ENCODE data around the gene SIGLEC1. TPM values are rescaled to one million over a fixed set of nuclear protein-coding genes. Genes with fewer than 3 reads are reported as not detected.

The SIGLEC1 gene
- total and polyA plus RNA-seq, 5 donors from 2014 or later, result not detected

- Histone ChIP-seq H3K27ac (ENCODE audit: insufficient read depth, low read length, poor library complexity, severe bottlenecking) (no peak overlapping the region), H3K4me1 (ENCODE audit: control insufficient read depth, insufficient read depth, low read length, poor library complexity, severe bottlenecking) (no peaks in the 10 kb centered on the region), H3K27me3 (ENCODE audit: control insufficient read depth, insufficient read depth, low read length) (no peaks in the 10 kb centered on the region), H3K9me3 (ENCODE audit: control insufficient read depth in 2 of 2, low read length in 2 of 2) (peaks cover 0 to 3% of the 10 kb centered on the region in 2 experiments), H3K4me3 (ENCODE audit: low read depth, low read length) (no peak overlapping the region), H3K36me3 (ENCODE audit: control insufficient read depth, insufficient read depth, low read length) (no peaks in the 10 kb centered on the region)
- Mint-ChIP-seq H3K27ac (no peak overlapping the region), H3K9me3 (no peaks in the 10 kb centered on the region), H3K4me3 (no peak overlapping the region), H3K27me3 (peaks cover 4% of the 10 kb centered on the region), H3K4me1 (peaks cover 0 to 2% (median 0%) of the 10 kb centered on the region in 4 donors), H3K36me3 (no peaks in the 10 kb centered on the region)
- ATAC-seq (ENCODE audit: low read depth in 2 of 2), result no peak
- DNase-seq, result no peak
These were observed 19.6 kb downstream of the SIGLEC1 start for GRCh38 chr20:3692706-3693294.

GRCh38 chr20:3691897-3692296 is 20.5 kb downstream of the SIGLEC1 start:
- H3K9me3 ChIP-seq (ENCODE audit: control insufficient read depth in 2 of 2, low read length in 2 of 2), result peaks cover 0 to 3% of the 10 kb centered on the region in 2 experiments
- H3K4me3 ChIP-seq (ENCODE audit: low read depth, low read length), result no peak overlapping the region
- DNase-seq (no peak), ATAC-seq (ENCODE audit: low read depth in 2 of 2) (no peak)
- no peak overlapping the region for H3K27ac ChIP-seq (ENCODE audit: insufficient read depth, low read length, poor library complexity, severe bottlenecking)
- H3K36me3 Mint-ChIP-seq, result no peaks in the 10 kb centered on the region
- H3K9me3 Mint-ChIP-seq, result no peaks in the 10 kb centered on the region
- no peaks in the 10 kb centered on the region for H3K4me1 ChIP-seq (ENCODE audit: control insufficient read depth, insufficient read depth, low read length, poor library complexity, severe bottlenecking)
- H3K27ac Mint-ChIP-seq, result no peak overlapping the region
- peaks cover 4% of the 10 kb centered on the region for H3K27me3 Mint-ChIP-seq
- H3K4me3 Mint-ChIP-seq, result no peak overlapping the region
- no peaks in the 10 kb centered on the region for H3K27me3 ChIP-seq (ENCODE audit: control insufficient read depth, insufficient read depth, low read length)
- peaks cover 0 to 2% (median 0%) of the 10 kb centered on the region in 4 donors for H3K4me1 Mint-ChIP-seq
- no peaks in the 10 kb centered on the region for H3K36me3 ChIP-seq (ENCODE audit: control insufficient read depth, insufficient read depth, low read length)

GRCh38 chr20:3691306-3691705 is 21.1 kb downstream of the SIGLEC1 start:
- no peak for DNase-seq
- Histone ChIP-seq H3K36me3 (ENCODE audit: control insufficient read depth, insufficient read depth, low read length) (no peaks in the 10 kb centered on the region), H3K4me1 (ENCODE audit: control insufficient read depth, insufficient read depth, low read length, poor library complexity, severe bottlenecking) (no peaks in the 10 kb centered on the region), H3K9me3 (ENCODE audit: control insufficient read depth in 2 of 2, low read length in 2 of 2) (peaks cover 0 to 2% of the 10 kb centered on the region in 2 experiments), H3K4me3 (ENCODE audit: low read depth, low read length) (no peak overlapping the region), H3K27me3 (ENCODE audit: control insufficient read depth, insufficient read depth, low read length) (no peaks in the 10 kb centered on the region), H3K27ac (ENCODE audit: insufficient read depth, low read length, poor library complexity, severe bottlenecking) (no peak overlapping the region)
- Mint-ChIP-seq H3K4me1 (peaks cover 0 to 2% (median 0%) of the 10 kb centered on the region in 4 donors), H3K4me3 (no peak overlapping the region), H3K27ac (no peak overlapping the region), H3K27me3 (peaks cover 9% of the 10 kb centered on the region), H3K9me3 (peaks cover 0 to 1% (median 0%) of the 10 kb centered on the region in 7 donors), H3K36me3 (no peaks in the 10 kb centered on the region)
- no peak for ATAC-seq (ENCODE audit: low read depth in 2 of 2)

GRCh38 chr20:3690413-3690812 is 22.0 kb downstream of the SIGLEC1 start:
- Mint-ChIP-seq H3K9me3 (peaks cover 0 to 1% (median 0%) of the 10 kb centered on the region in 7 donors), H3K27ac (no peak overlapping the region), H3K4me3 (no peak overlapping the region), H3K4me1 (peaks cover 0 to 2% (median 0%) of the 10 kb centered on the region in 4 donors), H3K36me3 (no peaks in the 10 kb centered on the region), H3K27me3 (peaks cover 11% of the 10 kb centered on the region)
- H3K4me1 ChIP-seq (ENCODE audit: control insufficient read depth, insufficient read depth, low read length, poor library complexity, severe bottlenecking), result no peaks in the 10 kb centered on the region
- no peak overlapping the region for H3K27ac ChIP-seq (ENCODE audit: insufficient read depth, low read length, poor library complexity, severe bottlenecking)
- ATAC-seq (ENCODE audit: low read depth in 2 of 2) (no peak), DNase-seq (no peak)
- H3K9me3 ChIP-seq (ENCODE audit: control insufficient read depth in 2 of 2, low read length in 2 of 2), result no peaks in the 10 kb centered on the region
- H3K27me3 ChIP-seq (ENCODE audit: control insufficient read depth, insufficient read depth, low read length), result no peaks in the 10 kb centered on the region
- no peak overlapping the region for H3K4me3 ChIP-seq (ENCODE audit: low read depth, low read length)
- H3K36me3 ChIP-seq (ENCODE audit: control insufficient read depth, insufficient read depth, low read length), result no peaks in the 10 kb centered on the region

- Mint-ChIP-seq H3K4me3 (no peak overlapping the region), H3K9me3 (peaks cover 0 to 1% (median 0%) of the 10 kb centered on the region in 7 donors), H3K27me3 (peaks cover 11% of the 10 kb centered on the region), H3K27ac (no peak overlapping the region), H3K36me3 (no peaks in the 10 kb centered on the region), H3K4me1 (peaks cover 0 to 2% (median 0%) of the 10 kb centered on the region in 4 donors)
- Histone ChIP-seq H3K27ac (ENCODE audit: insufficient read depth, low read length, poor library complexity, severe bottlenecking) (no peak overlapping the region), H3K27me3 (ENCODE audit: control insufficient read depth, insufficient read depth, low read length) (no peaks in the 10 kb centered on the region), H3K4me1 (ENCODE audit: control insufficient read depth, insufficient read depth, low read length, poor library complexity, severe bottlenecking) (no peaks in the 10 kb centered on the region), H3K4me3 (ENCODE audit: low read depth, low read length) (no peak overlapping the region), H3K9me3 (ENCODE audit: control insufficient read depth in 2 of 2, low read length in 2 of 2) (no peaks in the 10 kb centered on the region), H3K36me3 (ENCODE audit: control insufficient read depth, insufficient read depth, low read length) (no peaks in the 10 kb centered on the region)
- no peak for ATAC-seq (ENCODE audit: low read depth in 2 of 2)
- DNase-seq, result no peak
These were observed 22.4 kb downstream of the SIGLEC1 start for GRCh38 chr20:3689978-3690377.

- H3K4me3 ChIP-seq (ENCODE audit: low read depth, low read length), result no peak overlapping the region
- H3K4me1 Mint-ChIP-seq, result peaks cover 0 to 2% (median 0%) of the 10 kb centered on the region in 4 donors
- DNase-seq (no peak), ATAC-seq (ENCODE audit: low read depth in 2 of 2) (no peak)
- no peak overlapping the region for H3K27ac ChIP-seq (ENCODE audit: insufficient read depth, low read length, poor library complexity, severe bottlenecking)
- no peak overlapping the region for H3K4me3 Mint-ChIP-seq
- peaks cover 2% of the 10 kb centered on the region for H3K27me3 ChIP-seq (ENCODE audit: control insufficient read depth, insufficient read depth, low read length)
- peak overlapping the region in 1 of 3 donors; percentile 76 for H3K27ac Mint-ChIP-seq
- H3K9me3 ChIP-seq (ENCODE audit: control insufficient read depth in 2 of 2, low read length in 2 of 2), result no peaks in the 10 kb centered on the region
- H3K4me1 ChIP-seq (ENCODE audit: control insufficient read depth, insufficient read depth, low read length, poor library complexity, severe bottlenecking), result no peaks in the 10 kb centered on the region
- H3K9me3 Mint-ChIP-seq, result peaks cover 0 to 1% (median 0%) of the 10 kb centered on the region in 7 donors
- peaks cover 33% of the 10 kb centered on the region for H3K27me3 Mint-ChIP-seq
- no peaks in the 10 kb centered on the region for H3K36me3 Mint-ChIP-seq
- no peaks in the 10 kb centered on the region for H3K36me3 ChIP-seq (ENCODE audit: control insufficient read depth, insufficient read depth, low read length)
These were observed 24.7 kb downstream of the SIGLEC1 start for GRCh38 chr20:3687655-3688054.

- no peak for ATAC-seq (ENCODE audit: low read depth in 2 of 2)
- peaks cover 0 to 1% (median 0%) of the 10 kb centered on the region in 7 donors for H3K9me3 Mint-ChIP-seq
- H3K27ac ChIP-seq (ENCODE audit: insufficient read depth, low read length, poor library complexity, severe bottlenecking), result no peak overlapping the region
These were observed 25.5 kb downstream of the SIGLEC1 start for GRCh38 chr20:3686867-3687321.

GRCh38 chr20:3686421-3686820 is 26.0 kb downstream of the SIGLEC1 start:
- no peak for DNase-seq
- Histone ChIP-seq H3K27me3 (ENCODE audit: control insufficient read depth, insufficient read depth, low read length) (peaks cover 2% of the 10 kb centered on the region), H3K4me1 (ENCODE audit: control insufficient read depth, insufficient read depth, low read length, poor library complexity, severe bottlenecking) (no peaks in the 10 kb centered on the region), H3K9me3 (ENCODE audit: control insufficient read depth in 2 of 2, low read length in 2 of 2) (no peaks in the 10 kb centered on the region), H3K36me3 (ENCODE audit: control insufficient read depth, insufficient read depth, low read length) (no peaks in the 10 kb centered on the region), H3K4me3 (ENCODE audit: low read depth, low read length) (no peak overlapping the region), H3K27ac (ENCODE audit: insufficient read depth, low read length, poor library complexity, severe bottlenecking) (no peak overlapping the region)
- Mint-ChIP-seq H3K27ac (no peak overlapping the region), H3K4me1 (peaks cover 0 to 2% (median 0%) of the 10 kb centered on the region in 4 donors), H3K4me3 (no peak overlapping the region), H3K27me3 (peaks cover 38% of the 10 kb centered on the region), H3K9me3 (peaks cover 0 to 1% (median 0%) of the 10 kb centered on the region in 7 donors), H3K36me3 (no peaks in the 10 kb centered on the region)
- ATAC-seq (ENCODE audit: low read depth in 2 of 2), result no peak

More at GRCh38 chr20:3686867-3687321, 25.5 kb downstream of the SIGLEC1 start:
- Histone ChIP-seq H3K9me3 (ENCODE audit: control insufficient read depth in 2 of 2, low read length in 2 of 2) (no peaks in the 10 kb centered on the region), H3K4me1 (ENCODE audit: control insufficient read depth, insufficient read depth, low read length, poor library complexity, severe bottlenecking) (no peaks in the 10 kb centered on the region), H3K36me3 (ENCODE audit: control insufficient read depth, insufficient read depth, low read length) (no peaks in the 10 kb centered on the region), H3K4me3 (ENCODE audit: low read depth, low read length) (no peak overlapping the region), H3K27me3 (ENCODE audit: control insufficient read depth, insufficient read depth, low read length) (peaks cover 2% of the 10 kb centered on the region)
- DNase-seq, result no peak
- no peak overlapping the region for H3K4me3 Mint-ChIP-seq
- peaks cover 37% of the 10 kb centered on the region for H3K27me3 Mint-ChIP-seq
- H3K27ac Mint-ChIP-seq, result no peak overlapping the region
- H3K36me3 Mint-ChIP-seq, result no peaks in the 10 kb centered on the region
- peaks cover 0 to 2% (median 0%) of the 10 kb centered on the region in 4 donors for H3K4me1 Mint-ChIP-seq
